Embryonic facial prominence (tissue), 1 donor: ENCODE measurements around the gene TRO.

ENCODE experiments used
- DNase-seq: peaks from one replicate; pipeline ENCODE4 v3.0.0-alpha.2; 2016; ENCODE audit errors: extremely low spot score

The TRO gene

GRCh38 chrX:54920610-54921426 lies at the start of gene TRO:
Gene TRO (plus strand): TSS chrX:54920824. CDS start chrX:54922247, 1,423 bp downstream.
- peak; percentile 14 for DNase-seq

GRCh38 chrX:54885740-54886139 lies 34.9 kb upstream of the TRO start:
- no peak for DNase-seq

GRCh38 chrX:54891573-54891972 lies 29.1 kb upstream of the TRO start:
- no peak for DNase-seq

GRCh38 chrX:54894159-54894558 lies 26.5 kb upstream of the TRO start:
- no peak for DNase-seq

GRCh38 chrX:54909941-54910340 lies 10.7 kb upstream of the TRO start:
- DNase-seq, result no peak

- DNase-seq, result peak; percentile 71
These were observed 900 bp downstream of the TRO start for GRCh38 chrX:54921427-54922021.

GRCh38 chrX:54922547-54922946 lies 1.9 kb downstream of the TRO start:
- no peak for DNase-seq

- DNase-seq, result no peak
These were observed 2.8 kb downstream of the TRO start for GRCh38 chrX:54923376-54923775.

GRCh38 chrX:54926978-54927377 lies 6.4 kb downstream of the TRO start:
- no peak for DNase-seq

GRCh38 chrX:54928876-54929275 lies 8.3 kb downstream of the TRO start:
- no peak for DNase-seq

- DNase-seq, result no peak
These were observed 9.8 kb downstream of the TRO start for GRCh38 chrX:54930291-54931049.

- DNase-seq, result no peak
These were observed 10.5 kb downstream of the TRO start for GRCh38 chrX:54931107-54931506.

GRCh38 chrX:54933150-54933826 lies 12.7 kb downstream of the TRO start:
- DNase-seq, result no peak

- DNase-seq, result no peak
These were observed 13.4 kb downstream of the TRO start for GRCh38 chrX:54934058-54934457.

GRCh38 chrX:54934890-54935289 lies 14.3 kb downstream of the TRO start:
- no peak for DNase-seq

- no peak for DNase-seq
These were observed 14.7 kb downstream of the TRO start for GRCh38 chrX:54935306-54935705.

GRCh38 chrX:54937416-54937815 lies 16.8 kb downstream of the TRO start:
- no peak for DNase-seq

GRCh38 chrX:54944816-54945215 lies 24.2 kb downstream of the TRO start:
- DNase-seq, result no peak

GRCh38 chrX:54945224-54945623 lies 24.6 kb downstream of the TRO start:
- no peak for DNase-seq

- DNase-seq, result no peak
These were observed 30.2 kb downstream of the TRO start for GRCh38 chrX:54950730-54951375.

- no peak for DNase-seq
These were observed 41.1 kb downstream of the TRO start for GRCh38 chrX:54961750-54962149.
